OCI-LY1 (cell line): ENCODE results near the gene CYGB.

Source experiments
- CTCF ChIP-seq: fragments of 200-600 bp; sonication (generic), shearing (Covaris generic); IDR thresholded peaks from 2 replicates; pipeline ENCODE4 v1.5.1; 2017; ENCODE audit warnings: mild to moderate bottlenecking, antibody characterized with exemption, low read length, moderate library complexity, mixed read lengths
- EZH2 ChIP-seq: fragments of 200-600 bp; sonication (generic), shearing (Covaris generic); IDR thresholded peaks from 2 replicates; pipeline ENCODE4 v1.8.0; 2017; ENCODE audit warnings: borderline replicate concordance, mixed run types, mild to moderate bottlenecking, antibody characterized with exemption, low read length, moderate library complexity, mixed read lengths

DNA sequence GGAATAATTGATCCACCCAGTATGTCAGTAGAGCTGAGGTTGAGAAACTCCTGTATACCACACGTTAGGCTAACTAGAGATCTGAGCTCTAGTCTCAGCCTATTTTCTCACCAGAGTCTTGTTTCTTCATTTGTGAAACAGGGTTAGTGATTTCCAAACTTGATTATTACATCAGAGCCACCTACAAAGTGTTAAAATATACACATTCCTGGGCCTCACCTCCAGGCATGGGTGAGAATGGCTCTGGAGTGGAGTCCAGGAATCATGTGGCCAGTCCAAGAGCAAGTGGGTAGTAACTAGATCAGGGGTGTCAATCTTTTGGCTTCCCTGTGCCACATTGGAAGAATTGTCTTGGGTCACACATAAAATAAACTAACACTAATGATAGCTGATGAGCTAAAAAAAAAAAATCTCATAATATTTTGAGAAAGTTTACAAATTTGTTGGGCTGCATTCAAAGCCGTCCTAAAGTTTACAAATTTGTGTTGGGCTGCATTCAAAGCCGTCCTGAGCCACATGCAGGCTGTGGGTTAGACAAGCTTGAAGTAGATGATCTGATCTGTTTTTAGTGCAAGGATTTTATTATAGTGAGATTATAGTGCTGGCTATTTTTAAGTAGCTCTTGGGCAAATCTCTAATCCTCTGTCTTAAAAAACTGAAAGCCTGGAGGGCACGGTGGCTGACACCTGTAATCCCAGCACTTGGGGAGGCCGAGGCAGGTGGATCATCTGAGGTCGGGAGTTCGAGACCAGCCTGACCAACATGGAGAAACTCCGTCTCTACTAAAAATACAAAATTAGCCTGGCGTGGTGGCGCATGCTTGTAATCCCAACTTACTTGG is 22.7 kb upstream of the CYGB start:
- TF ChIP-seq CTCF = no peak
- no peak for TF ChIP-seq EZH2
